ENCODE data around the gene APEH.

- no peak for TF ChIP-seq CTCF (IDR thresholded peaks at IDR 0.05)
- TF ChIP-seq POLR2A (IDR thresholded peaks at IDR 0.05), result no peak
These were observed 933 bp upstream of the APEH start for GRCh38 chr3:49673121-49673714.
